HL-60 (cell line): ENCODE data around the gene LRRN4.

Experiments used
- DNase-seq, 2 experiments: peaks; one replicate each; pipeline ENCODE4 v3.0.0-alpha.2; 2010 to 2020; ENCODE audit warnings: low read depth in 1 of 2, low spot score in 1 of 2
- H3K27ac ChIP-seq: fragments of 250-450 bp; sonication (Bioruptor Pico); replicated peaks from 2 replicates; pipeline ENCODE4 v1.5.1; 2020; ENCODE audit warnings: mild to moderate bottlenecking, moderate library complexity
- H3K27me3 ChIP-seq: fragments of 250-450 bp; sonication (Bioruptor Pico); 2 replicates; pipeline ENCODE4 v1.5.1; 2021; ENCODE audit warnings: mild to moderate bottlenecking, moderate library complexity; ENCODE audit not compliant: insufficient read depth, poor library complexity, severe bottlenecking
- H3K4me3 ChIP-seq: replicated peaks from 2 replicates; pipeline ENCODE4 v1.5.1; 2011; ENCODE audit warnings: mild to moderate bottlenecking, control low read depth, low read length; ENCODE audit not compliant: insufficient read depth
- GABPA ChIP-seq: IDR thresholded peaks from 2 replicates; pipeline ENCODE4 v1.6.1; 2012; ENCODE audit warnings: low read depth
- POLR2AphosphoS5 ChIP-seq: IDR thresholded peaks from 2 replicates; pipeline ENCODE4 v1.6.1; 2012; ENCODE audit warnings: low read depth
- SPI1 ChIP-seq: IDR thresholded peaks from 2 replicates; pipeline ENCODE4 v1.6.1; 2012; ENCODE audit warnings: low read depth, mild to moderate bottlenecking, borderline replicate concordance
- TF ChIP-seq, protein P1 (sequence below): IDR thresholded peaks from one replicate; pipeline ENCODE4 v1.5.1; 2011; ENCODE audit warnings: low read length, control low read depth, inconsistent platforms; ENCODE audit not compliant: insufficient read depth
- TF ChIP-seq, protein P2 (sequence below): IDR thresholded peaks from 2 replicates; pipeline ENCODE4 v1.6.1; 2012; ENCODE audit warnings: low read depth; ENCODE audit not compliant: insufficient replicate concordance

Gene LRRN4

DNA sequence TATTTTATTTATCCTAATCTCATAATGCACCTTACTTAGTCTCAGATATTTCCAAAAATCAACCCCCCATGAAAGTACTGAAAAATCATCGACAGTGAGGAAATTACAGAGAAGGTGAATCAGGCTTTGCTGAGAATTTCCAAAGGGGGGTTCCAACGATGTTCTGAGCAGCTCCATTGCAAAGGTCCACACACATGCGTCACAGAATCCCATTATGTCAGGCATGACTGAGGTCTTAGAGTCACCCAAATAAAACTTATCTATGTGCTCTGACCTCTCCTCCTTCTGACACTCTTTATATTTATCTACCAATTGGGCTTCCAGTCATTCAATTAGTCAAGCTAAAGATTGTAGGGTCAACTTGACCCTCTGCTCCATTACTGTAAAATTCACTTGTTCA is 12.7 kb upstream of the LRRN4 start:
- no peak overlapping the region for H3K27ac ChIP-seq
- TF ChIP-seq SPI1 (no peak), POLR2AphosphoS5 (no peak), GABPA (no peak)
- TF ChIP-seq, protein P1, sequence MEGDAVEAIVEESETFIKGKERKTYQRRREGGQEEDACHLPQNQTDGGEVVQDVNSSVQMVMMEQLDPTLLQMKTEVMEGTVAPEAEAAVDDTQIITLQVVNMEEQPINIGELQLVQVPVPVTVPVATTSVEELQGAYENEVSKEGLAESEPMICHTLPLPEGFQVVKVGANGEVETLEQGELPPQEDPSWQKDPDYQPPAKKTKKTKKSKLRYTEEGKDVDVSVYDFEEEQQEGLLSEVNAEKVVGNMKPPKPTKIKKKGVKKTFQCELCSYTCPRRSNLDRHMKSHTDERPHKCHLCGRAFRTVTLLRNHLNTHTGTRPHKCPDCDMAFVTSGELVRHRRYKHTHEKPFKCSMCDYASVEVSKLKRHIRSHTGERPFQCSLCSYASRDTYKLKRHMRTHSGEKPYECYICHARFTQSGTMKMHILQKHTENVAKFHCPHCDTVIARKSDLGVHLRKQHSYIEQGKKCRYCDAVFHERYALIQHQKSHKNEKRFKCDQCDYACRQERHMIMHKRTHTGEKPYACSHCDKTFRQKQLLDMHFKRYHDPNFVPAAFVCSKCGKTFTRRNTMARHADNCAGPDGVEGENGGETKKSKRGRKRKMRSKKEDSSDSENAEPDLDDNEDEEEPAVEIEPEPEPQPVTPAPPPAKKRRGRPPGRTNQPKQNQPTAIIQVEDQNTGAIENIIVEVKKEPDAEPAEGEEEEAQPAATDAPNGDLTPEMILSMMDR: no peak
- TF ChIP-seq, protein P2, sequence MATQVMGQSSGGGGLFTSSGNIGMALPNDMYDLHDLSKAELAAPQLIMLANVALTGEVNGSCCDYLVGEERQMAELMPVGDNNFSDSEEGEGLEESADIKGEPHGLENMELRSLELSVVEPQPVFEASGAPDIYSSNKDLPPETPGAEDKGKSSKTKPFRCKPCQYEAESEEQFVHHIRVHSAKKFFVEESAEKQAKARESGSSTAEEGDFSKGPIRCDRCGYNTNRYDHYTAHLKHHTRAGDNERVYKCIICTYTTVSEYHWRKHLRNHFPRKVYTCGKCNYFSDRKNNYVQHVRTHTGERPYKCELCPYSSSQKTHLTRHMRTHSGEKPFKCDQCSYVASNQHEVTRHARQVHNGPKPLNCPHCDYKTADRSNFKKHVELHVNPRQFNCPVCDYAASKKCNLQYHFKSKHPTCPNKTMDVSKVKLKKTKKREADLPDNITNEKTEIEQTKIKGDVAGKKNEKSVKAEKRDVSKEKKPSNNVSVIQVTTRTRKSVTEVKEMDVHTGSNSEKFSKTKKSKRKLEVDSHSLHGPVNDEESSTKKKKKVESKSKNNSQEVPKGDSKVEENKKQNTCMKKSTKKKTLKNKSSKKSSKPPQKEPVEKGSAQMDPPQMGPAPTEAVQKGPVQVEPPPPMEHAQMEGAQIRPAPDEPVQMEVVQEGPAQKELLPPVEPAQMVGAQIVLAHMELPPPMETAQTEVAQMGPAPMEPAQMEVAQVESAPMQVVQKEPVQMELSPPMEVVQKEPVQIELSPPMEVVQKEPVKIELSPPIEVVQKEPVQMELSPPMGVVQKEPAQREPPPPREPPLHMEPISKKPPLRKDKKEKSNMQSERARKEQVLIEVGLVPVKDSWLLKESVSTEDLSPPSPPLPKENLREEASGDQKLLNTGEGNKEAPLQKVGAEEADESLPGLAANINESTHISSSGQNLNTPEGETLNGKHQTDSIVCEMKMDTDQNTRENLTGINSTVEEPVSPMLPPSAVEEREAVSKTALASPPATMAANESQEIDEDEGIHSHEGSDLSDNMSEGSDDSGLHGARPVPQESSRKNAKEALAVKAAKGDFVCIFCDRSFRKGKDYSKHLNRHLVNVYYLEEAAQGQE: no peak
- no peak for DNase-seq

DNA sequence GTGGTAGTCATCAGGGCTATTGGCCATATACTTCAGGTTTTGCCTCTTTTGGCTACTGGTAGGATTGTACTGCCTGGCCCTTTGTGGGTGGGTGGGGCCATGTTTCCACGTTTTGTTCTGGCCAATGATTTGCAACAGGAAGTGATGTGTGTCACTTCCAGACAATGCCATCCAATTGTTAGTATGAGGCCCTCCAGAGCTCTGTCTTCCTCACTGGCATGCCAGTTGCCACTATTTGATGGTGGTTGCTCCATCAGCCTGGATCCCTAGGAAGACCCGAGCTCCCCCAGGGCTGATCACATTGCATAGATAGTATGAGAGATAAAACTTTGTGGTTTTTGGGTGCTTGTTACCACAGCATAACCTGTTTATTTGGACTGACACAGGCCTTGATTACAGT is 7.7 kb upstream of the LRRN4 start:
- no peak for DNase-seq
- Histone ChIP-seq H3K27me3 (no peaks in the 10 kb centered on the region), H3K27ac (no peak overlapping the region), H3K4me3 (no peak overlapping the region)
- TF ChIP-seq, protein P1: no peak
- no peak for TF ChIP-seq GABPA
- no peak for TF ChIP-seq POLR2AphosphoS5
- no peak for TF ChIP-seq SPI1
- TF ChIP-seq, protein P2: no peak

More for the DNA sequence above, 12.7 kb upstream of the LRRN4 start:
- no peak overlapping the region for H3K4me3 ChIP-seq
- no peaks in the 10 kb centered on the region for H3K27me3 ChIP-seq

DNA sequence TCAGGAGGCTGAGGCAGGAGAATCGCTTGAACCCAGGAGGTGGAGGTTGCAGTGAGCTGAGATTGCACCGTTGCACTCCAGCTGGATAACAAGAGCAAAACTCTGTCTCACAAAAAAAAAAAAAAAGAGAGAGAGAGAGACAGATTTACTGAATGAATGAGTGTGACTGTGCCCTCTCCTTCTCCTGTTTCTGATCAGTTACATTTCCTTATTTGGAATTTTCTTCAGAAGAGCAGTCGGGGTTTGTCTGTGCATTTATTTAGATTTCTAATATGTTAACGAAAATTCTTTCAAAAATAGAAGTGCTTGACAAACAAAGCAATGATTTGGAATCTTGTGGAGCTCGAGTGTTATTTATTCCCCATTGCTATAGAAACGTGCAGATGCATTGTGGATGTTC is 6.4 kb upstream of the LRRN4 start:
- H3K27me3 ChIP-seq: no peaks in the 10 kb centered on the region
- TF ChIP-seq, protein P1: no peak
- no peak for TF ChIP-seq POLR2AphosphoS5
- TF ChIP-seq GABPA: no peak
- no peak for TF ChIP-seq SPI1
- TF ChIP-seq, protein P2: no peak
- H3K4me3 ChIP-seq: no peak overlapping the region

More for the DNA sequence above, 6.4 kb upstream of the LRRN4 start:
- H3K27ac ChIP-seq: no peak overlapping the region
- no peak for DNase-seq
